Thymus (tissue), 14 donors: ENCODE data around the gene SCRG1. TPM values are rescaled to one million over a fixed set of nuclear protein-coding genes. Genes with fewer than 3 reads are reported as not detected.

Experiments used
- DNase-seq, 9 donors: peaks; one replicate each; pipeline ENCODE4 v3.0.0-alpha.2; 2013; ENCODE audit warnings: low spot score in 9 of 9, low read depth in 6 of 9, missing footprints in 1 of 9
- H3K27ac ChIP-seq, 2 donors: one replicate each; pipeline ENCODE4 v1.5.1; 2013; ENCODE audit warnings: control low read depth in 1 of 2, low read depth in 1 of 2, low read length in 1 of 2, mild to moderate bottlenecking in 1 of 2, moderate library complexity in 1 of 2
- H3K27me3 ChIP-seq, 2 donors: one replicate each; pipeline ENCODE4 v1.5.1; 2013; ENCODE audit warnings: low read length in 1 of 2; ENCODE audit not compliant: control insufficient read depth in 2 of 2, insufficient read depth in 1 of 2
- H3K36me3 ChIP-seq, 2 donors: one replicate each; pipeline ENCODE4 v1.5.1; 2013; ENCODE audit warnings: low read length in 1 of 2, mild to moderate bottlenecking in 1 of 2, moderate library complexity in 1 of 2; ENCODE audit not compliant: control insufficient read depth in 2 of 2, insufficient read depth in 2 of 2
- H3K4me1 ChIP-seq, 2 donors: one replicate each; pipeline ENCODE4 v1.5.1; 2013; ENCODE audit warnings: low read length in 2 of 2; ENCODE audit not compliant: control insufficient read depth in 2 of 2, insufficient read depth in 2 of 2
- H3K4me3 ChIP-seq, 2 donors: one replicate each; pipeline ENCODE4 v1.5.1; 2013; ENCODE audit warnings: low read length in 2 of 2, control low read depth in 1 of 2, mild to moderate bottlenecking in 1 of 2
- H3K9me3 ChIP-seq, 2 donors: one replicate each; pipeline ENCODE4 v1.5.1; 2013; ENCODE audit warnings: low read length in 1 of 2, mild to moderate bottlenecking in 1 of 2; ENCODE audit not compliant: control insufficient read depth in 2 of 2, insufficient read depth in 1 of 2
- WGBS: extraction: QIAGEN DNeasy Blood & Tissue Kit; methylation state at CpG from one replicate; pipeline ENCODE4 v1.1.7; 2013; 5-methylcytosine and 5-hydroxymethylcytosine counted together
- long read RNA-seq, 10 donors: transcript quantifications; one replicate each; lab custom pipeline, GENCODE V29; 2026
- polyA plus RNA-seq: library from polyadenylated mRNA; stranded (reverse); fragments of 200-250 nt; gene quantifications from one replicate; pipeline ENCODE4 v1.2.3, GENCODE V29; 2013
- total RNA-seq: library from RNA; stranded (reverse); fragments of 120-200 nt; gene quantifications from one replicate; pipeline ENCODE4 v1.2.4, GENCODE V29; 2013
- donor health status: healthy.

Gene SCRG1
- total RNA-seq (0.05 TPM), polyA plus RNA-seq (0.39 TPM)
- long read RNA-seq, donor 1 = 0 reads
- long read RNA-seq, donor 2 = 0 reads
- long read RNA-seq, donor 3, full-length matches to known transcripts = 1 of 1 reads
- long read RNA-seq, donor 3, partial matches to known transcripts = 0 of 1 reads
- long read RNA-seq, donor 3, other reads (novel, unspliced or antisense) = 0 of 1 reads
- long read RNA-seq, donor 4 = 0 reads
- long read RNA-seq, donor 5 = 0 reads
- long read RNA-seq, donor 6, full-length matches to known transcripts = 1 of 1 reads
- long read RNA-seq, donor 6, partial matches to known transcripts = 0 of 1 reads
- long read RNA-seq, donor 6, other reads (novel, unspliced or antisense) = 0 of 1 reads
- long read RNA-seq, donor 7 = 0 reads
- long read RNA-seq, donor 8 = 0 reads
- long read RNA-seq, donor 9, full-length matches to known transcripts = 2 of 2 reads
- long read RNA-seq, donor 9, partial matches to known transcripts = 0 of 2 reads
- long read RNA-seq, donor 9, other reads (novel, unspliced or antisense) = 0 of 2 reads
- long read RNA-seq, donor 10 = 0 reads

- H3K27ac ChIP-seq = no peak within 1 kb of the TSS
- 91% methylated on average over 4 of the region's 4 CpGs for WGBS
- H3K4me1 ChIP-seq = no peaks in the 10 kb centered on the region
- no peaks in the 10 kb centered on the region for H3K27me3 ChIP-seq
- H3K9me3 ChIP-seq = no peaks in the 10 kb centered on the region
- no peak for DNase-seq
- peaks cover 0 to 3% of the 10 kb centered on the region in 2 donors for H3K36me3 ChIP-seq
- no peak within 1 kb of the TSS for H3K4me3 ChIP-seq
Observed at GRCh38 chr4:173398779-173399415, at the start of gene SCRG1. Gene SCRG1, minus strand, starts transcription at chr4:173399116. Its CDS starts 7,702 bp downstream, at chr4:173391414.

- H3K4me3 ChIP-seq = no peak overlapping the region
- WGBS = over 99% methylated on average over 2 of the region's 2 CpGs
- H3K27me3 ChIP-seq = no peaks in the 10 kb centered on the region
- no peak for DNase-seq
- H3K4me1 ChIP-seq = no peaks in the 10 kb centered on the region
- no peak overlapping the region for H3K27ac ChIP-seq
- H3K36me3 ChIP-seq = no peaks in the 10 kb centered on the region
- no peaks in the 10 kb centered on the region for H3K9me3 ChIP-seq
Observed at GRCh38 chr4:173448103-173448502, 49.2 kb upstream of the SCRG1 start.

- no peaks in the 10 kb centered on the region for H3K27me3 ChIP-seq
- H3K9me3 ChIP-seq = no peaks in the 10 kb centered on the region
- no peak overlapping the region for H3K4me3 ChIP-seq
- DNase-seq = no peak
- WGBS = 98% methylated on average over 1 of the region's 1 CpG
- no peak overlapping the region for H3K27ac ChIP-seq
- H3K36me3 ChIP-seq = no peaks in the 10 kb centered on the region
- no peaks in the 10 kb centered on the region for H3K4me1 ChIP-seq
Observed at GRCh38 chr4:173446416-173446815, 47.5 kb upstream of the SCRG1 start.

- H3K36me3 ChIP-seq = no peaks in the 10 kb centered on the region
- H3K27me3 ChIP-seq = no peaks in the 10 kb centered on the region
- DNase-seq = no peak
- no peak overlapping the region for H3K27ac ChIP-seq
- H3K4me1 ChIP-seq = no peaks in the 10 kb centered on the region
- H3K4me3 ChIP-seq = no peak overlapping the region
- H3K9me3 ChIP-seq = no peaks in the 10 kb centered on the region
Observed at GRCh38 chr4:173443121-173443520, 44.2 kb upstream of the SCRG1 start.

- Histone ChIP-seq H3K9me3 (no peaks in the 10 kb centered on the region), H3K4me1 (no peaks in the 10 kb centered on the region), H3K36me3 (no peaks in the 10 kb centered on the region), H3K27ac (no peak overlapping the region), H3K4me3 (no peak overlapping the region), H3K27me3 (no peaks in the 10 kb centered on the region)
- WGBS = 95% methylated on average over 10 of the region's 10 CpGs
- DNase-seq = no peak
Observed at GRCh38 chr4:173442223-173442932, 43.5 kb upstream of the SCRG1 start.

- H3K4me1 ChIP-seq = no peaks in the 10 kb centered on the region
- no peak overlapping the region for H3K4me3 ChIP-seq
- 97% methylated on average over 3 of the region's 3 CpGs for WGBS
- no peak overlapping the region for H3K27ac ChIP-seq
- H3K36me3 ChIP-seq = no peaks in the 10 kb centered on the region
- no peak for DNase-seq
- H3K27me3 ChIP-seq = no peaks in the 10 kb centered on the region
- H3K9me3 ChIP-seq = no peaks in the 10 kb centered on the region
Observed at GRCh38 chr4:173440888-173441287, 42.0 kb upstream of the SCRG1 start.

GRCh38 chr4:173436771-173437265 lies 37.9 kb upstream of the SCRG1 start:
- Histone ChIP-seq H3K4me3 (no peak overlapping the region), H3K4me1 (no peaks in the 10 kb centered on the region), H3K9me3 (no peaks in the 10 kb centered on the region), H3K27ac (no peak overlapping the region), H3K27me3 (no peaks in the 10 kb centered on the region), H3K36me3 (no peaks in the 10 kb centered on the region)
- DNase-seq = no peak
- WGBS = 98% methylated on average over 6 of the region's 6 CpGs

- 92% methylated on average over 5 of the region's 5 CpGs for WGBS
- DNase-seq = no peak
- no peaks in the 10 kb centered on the region for H3K36me3 ChIP-seq
Observed at GRCh38 chr4:173436149-173436579, 37.2 kb upstream of the SCRG1 start.

GRCh38 chr4:173434231-173434630 lies 35.3 kb upstream of the SCRG1 start:
- H3K4me3 ChIP-seq = no peak overlapping the region
- 70% methylated on average over 7 of the region's 7 CpGs for WGBS
- H3K27ac ChIP-seq = no peak overlapping the region
- H3K9me3 ChIP-seq = no peaks in the 10 kb centered on the region
- H3K4me1 ChIP-seq = no peaks in the 10 kb centered on the region
- no peak for DNase-seq
- H3K36me3 ChIP-seq = no peaks in the 10 kb centered on the region
- no peaks in the 10 kb centered on the region for H3K27me3 ChIP-seq

More at GRCh38 chr4:173436149-173436579, 37.2 kb upstream of the SCRG1 start:
- Histone ChIP-seq H3K4me3 (no peak overlapping the region), H3K27ac (no peak overlapping the region), H3K4me1 (no peaks in the 10 kb centered on the region), H3K27me3 (no peaks in the 10 kb centered on the region), H3K9me3 (no peaks in the 10 kb centered on the region)
